Sigmoid colon (tissue), 3 donors: ENCODE results near the gene KIF21A.

Experiments used
- POLR2A ChIP-seq, 2 donors: fragments of 450-650 bp; IDR thresholded peaks; one replicate each; pipeline ENCODE4 v1.6.1; 2016; ENCODE audit warnings: antibody characterized with exemption in 2 of 2, mild to moderate bottlenecking in 2 of 2, moderate library complexity in 2 of 2
- TF ChIP-seq, protein P1 (sequence below), 4 experiments: fragments of 450-650 bp in 3 of 4; fragments of 200-600 bp in 1 of 4; IDR thresholded peaks; one replicate each; pipeline ENCODE4 v1.5.1; 2016 to 2019; ENCODE audit warnings: antibody characterized with exemption in 4 of 4, mild to moderate bottlenecking in 3 of 4, moderate library complexity in 2 of 4

DNA sequence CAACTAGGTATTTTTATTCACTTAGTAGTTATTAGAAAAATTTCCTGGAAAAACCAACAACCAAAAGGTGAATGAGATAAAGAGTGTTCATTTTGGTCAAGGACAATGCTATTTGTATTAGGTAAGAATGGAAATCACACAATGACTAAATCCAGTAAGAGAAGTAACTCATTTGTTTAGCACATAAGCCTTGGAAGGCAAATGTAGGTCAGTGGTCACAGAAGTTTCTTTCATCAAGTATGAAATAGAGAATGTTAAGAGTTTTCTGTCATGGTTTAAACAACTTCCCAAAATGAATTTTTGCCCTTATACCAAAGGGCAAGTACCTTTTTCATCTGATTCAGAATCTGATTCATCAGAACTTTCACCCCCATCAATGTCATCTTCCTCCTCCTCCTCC, 101.7 kb downstream of the KIF21A start:
- TF ChIP-seq, protein P1, sequence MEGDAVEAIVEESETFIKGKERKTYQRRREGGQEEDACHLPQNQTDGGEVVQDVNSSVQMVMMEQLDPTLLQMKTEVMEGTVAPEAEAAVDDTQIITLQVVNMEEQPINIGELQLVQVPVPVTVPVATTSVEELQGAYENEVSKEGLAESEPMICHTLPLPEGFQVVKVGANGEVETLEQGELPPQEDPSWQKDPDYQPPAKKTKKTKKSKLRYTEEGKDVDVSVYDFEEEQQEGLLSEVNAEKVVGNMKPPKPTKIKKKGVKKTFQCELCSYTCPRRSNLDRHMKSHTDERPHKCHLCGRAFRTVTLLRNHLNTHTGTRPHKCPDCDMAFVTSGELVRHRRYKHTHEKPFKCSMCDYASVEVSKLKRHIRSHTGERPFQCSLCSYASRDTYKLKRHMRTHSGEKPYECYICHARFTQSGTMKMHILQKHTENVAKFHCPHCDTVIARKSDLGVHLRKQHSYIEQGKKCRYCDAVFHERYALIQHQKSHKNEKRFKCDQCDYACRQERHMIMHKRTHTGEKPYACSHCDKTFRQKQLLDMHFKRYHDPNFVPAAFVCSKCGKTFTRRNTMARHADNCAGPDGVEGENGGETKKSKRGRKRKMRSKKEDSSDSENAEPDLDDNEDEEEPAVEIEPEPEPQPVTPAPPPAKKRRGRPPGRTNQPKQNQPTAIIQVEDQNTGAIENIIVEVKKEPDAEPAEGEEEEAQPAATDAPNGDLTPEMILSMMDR (IDR thresholded peaks at IDR 0.05), result no peak
- no peak for TF ChIP-seq POLR2A (IDR thresholded peaks at IDR 0.05)
